Measurements from ENCODE around the gene VPS4B. TPM values are rescaled to one million over a fixed set of nuclear protein-coding genes. Genes with fewer than 3 reads are reported as not detected.

The VPS4B gene
- 57.2 and 119 TPM in 2 replicates for total RNA-seq (ENCODE audit: low replicate concordance)
- long read RNA-seq, transcript VPS4B-201 (11 exons, 3,324 nt): major isoform, 211 of 239 reads
- long read RNA-seq, partial matches to known transcripts: 12 of 239 reads
- long read RNA-seq, other reads (novel, unspliced or antisense): 16 of 239 reads

DNA sequence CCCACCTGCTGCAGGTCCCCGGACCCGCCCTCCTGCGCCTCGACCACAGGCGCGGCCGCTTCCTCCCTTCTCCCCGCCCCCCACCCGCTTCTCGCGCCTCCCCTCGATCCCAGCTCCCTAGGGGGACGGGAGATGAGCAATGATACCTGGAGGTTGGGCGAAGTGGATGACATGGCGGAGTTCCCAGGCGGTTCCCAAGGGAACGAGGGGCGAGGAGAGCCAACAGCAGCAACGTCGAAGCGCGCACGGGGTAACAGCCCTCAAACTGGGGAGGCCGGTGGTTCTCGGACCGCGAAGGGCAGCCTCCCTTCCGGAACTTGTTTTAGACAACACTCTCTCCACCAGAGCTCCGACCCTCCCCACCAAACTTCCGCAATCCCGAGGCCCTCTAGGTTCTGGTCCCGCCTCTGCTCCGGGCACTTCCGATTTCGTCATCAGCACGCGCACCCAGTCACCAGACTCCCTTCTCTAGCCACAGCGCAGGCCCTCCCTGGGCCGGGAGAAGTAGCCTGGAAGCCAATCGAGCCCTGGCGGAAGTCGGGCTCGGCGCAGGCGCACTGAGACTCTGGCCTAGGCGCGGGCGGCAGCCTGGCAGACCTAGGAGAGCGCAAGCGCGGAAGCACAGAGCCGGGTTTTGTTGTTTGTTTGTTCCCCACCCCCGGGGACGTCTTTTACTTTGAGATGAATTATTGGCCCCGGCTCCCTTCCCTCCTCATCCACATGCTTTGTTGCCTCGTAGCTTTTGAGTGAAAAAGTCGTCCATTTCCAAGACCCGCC lies at the start of gene VPS4B:
TSS of gene VPS4B (minus strand) at position 390 of the 777 bp plus-strand sequence. CDS start at position 173, 217 bp downstream.
- peak within 1 kb of the TSS; percentile 100 for H3K4me3 Mint-ChIP-seq
- peaks cover 17% of the 10 kb centered on the region for H3K4me1 Mint-ChIP-seq (ENCODE audit: unreplicated experiment)
- peak; percentile 99 for DNase-seq (ENCODE audit: extremely low spot score, unreplicated experiment)
- peak within 1 kb of the TSS; percentile 97 for H3K27ac Mint-ChIP-seq
- TF ChIP-seq, protein P1, sequence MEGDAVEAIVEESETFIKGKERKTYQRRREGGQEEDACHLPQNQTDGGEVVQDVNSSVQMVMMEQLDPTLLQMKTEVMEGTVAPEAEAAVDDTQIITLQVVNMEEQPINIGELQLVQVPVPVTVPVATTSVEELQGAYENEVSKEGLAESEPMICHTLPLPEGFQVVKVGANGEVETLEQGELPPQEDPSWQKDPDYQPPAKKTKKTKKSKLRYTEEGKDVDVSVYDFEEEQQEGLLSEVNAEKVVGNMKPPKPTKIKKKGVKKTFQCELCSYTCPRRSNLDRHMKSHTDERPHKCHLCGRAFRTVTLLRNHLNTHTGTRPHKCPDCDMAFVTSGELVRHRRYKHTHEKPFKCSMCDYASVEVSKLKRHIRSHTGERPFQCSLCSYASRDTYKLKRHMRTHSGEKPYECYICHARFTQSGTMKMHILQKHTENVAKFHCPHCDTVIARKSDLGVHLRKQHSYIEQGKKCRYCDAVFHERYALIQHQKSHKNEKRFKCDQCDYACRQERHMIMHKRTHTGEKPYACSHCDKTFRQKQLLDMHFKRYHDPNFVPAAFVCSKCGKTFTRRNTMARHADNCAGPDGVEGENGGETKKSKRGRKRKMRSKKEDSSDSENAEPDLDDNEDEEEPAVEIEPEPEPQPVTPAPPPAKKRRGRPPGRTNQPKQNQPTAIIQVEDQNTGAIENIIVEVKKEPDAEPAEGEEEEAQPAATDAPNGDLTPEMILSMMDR (conservative IDR thresholded peaks at IDR 0.05): peak; percentile 44
- H3K9me3 Mint-ChIP-seq: peaks cover 4% of the 10 kb centered on the region
- peaks cover 3% of the 10 kb centered on the region for H3K27me3 Mint-ChIP-seq
- peaks cover 9% of the 10 kb centered on the region for H3K36me3 Mint-ChIP-seq

DNA sequence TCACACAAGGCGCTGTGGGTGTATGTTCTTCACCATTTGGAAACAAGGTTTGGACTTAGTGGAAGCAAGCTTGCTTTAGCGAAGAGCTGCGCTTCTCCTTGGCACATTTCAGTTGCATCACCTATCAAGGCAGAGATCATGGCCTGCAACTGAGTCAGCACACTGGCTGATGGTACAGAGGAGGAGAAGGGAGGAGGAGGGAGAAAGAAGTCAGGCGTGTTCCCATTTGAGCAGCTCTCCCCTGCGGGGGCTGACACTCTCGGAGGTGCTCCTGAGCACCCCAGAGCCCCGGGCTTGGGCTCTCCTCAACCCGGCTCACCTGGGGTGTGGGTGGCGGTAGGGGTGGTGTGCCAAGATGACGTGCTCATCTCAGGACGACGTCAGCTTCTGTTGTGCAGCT lies 48.5 kb upstream of the VPS4B start:
- Mint-ChIP-seq H3K27ac (no peak overlapping the region), H3K36me3 (no peaks in the 10 kb centered on the region), H3K4me1 (ENCODE audit: unreplicated experiment) (no peaks in the 10 kb centered on the region), H3K4me3 (no peak overlapping the region), H3K27me3 (no peaks in the 10 kb centered on the region), H3K9me3 (peaks cover 4% of the 10 kb centered on the region)
- TF ChIP-seq, protein P1 (conservative IDR thresholded peaks at IDR 0.05): no peak
- DNase-seq (ENCODE audit: extremely low spot score, unreplicated experiment): no peak

DNA sequence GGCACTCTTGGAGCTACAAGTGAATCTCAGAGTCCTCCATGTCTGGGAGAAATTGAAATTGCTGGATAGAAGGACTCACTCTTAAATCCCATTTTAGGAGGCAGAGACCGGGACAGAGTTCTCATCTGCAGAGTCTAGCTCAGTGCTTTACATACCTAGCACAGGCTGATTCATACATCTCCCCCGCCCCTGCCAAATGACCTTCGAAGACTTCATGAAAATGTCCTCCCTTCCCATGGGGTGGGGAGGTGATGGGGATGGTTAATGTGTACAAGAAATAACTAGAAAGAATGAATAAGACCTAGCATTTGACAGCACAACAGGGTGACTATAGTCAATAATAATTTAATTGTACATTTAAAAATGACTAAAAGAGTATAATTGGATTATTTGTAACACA lies 46.3 kb upstream of the VPS4B start:
- TF ChIP-seq, protein P1 (conservative IDR thresholded peaks at IDR 0.05): no peak
- Mint-ChIP-seq H3K36me3 (no peaks in the 10 kb centered on the region), H3K9me3 (peaks cover 4% of the 10 kb centered on the region), H3K4me1 (ENCODE audit: unreplicated experiment) (no peaks in the 10 kb centered on the region), H3K27me3 (peaks cover 3% of the 10 kb centered on the region), H3K27ac (no peak overlapping the region), H3K4me3 (no peak overlapping the region)
- no peak for DNase-seq (ENCODE audit: extremely low spot score, unreplicated experiment)

DNA sequence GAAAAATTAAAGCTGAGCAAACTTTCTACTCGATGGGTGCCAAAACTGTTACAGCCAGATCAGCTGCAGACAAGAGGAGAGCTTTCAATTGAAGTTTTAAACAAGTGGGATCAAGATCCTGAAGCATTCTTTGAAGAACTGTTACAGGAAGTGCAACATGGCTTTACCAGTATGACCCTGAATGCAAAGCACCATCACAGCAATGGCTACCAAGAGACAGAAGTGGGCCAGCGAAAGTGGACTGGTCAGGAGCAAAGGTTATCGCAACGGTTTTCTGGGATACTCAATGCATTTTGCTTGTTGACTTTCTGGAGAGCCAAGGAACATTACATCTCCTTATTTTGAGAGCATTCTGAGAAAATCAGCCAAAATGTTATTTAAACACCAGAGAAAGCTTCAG lies 45.4 kb upstream of the VPS4B start:
- Mint-ChIP-seq H3K4me1 (ENCODE audit: unreplicated experiment) (no peaks in the 10 kb centered on the region), H3K9me3 (peaks cover 4% of the 10 kb centered on the region), H3K36me3 (no peaks in the 10 kb centered on the region), H3K4me3 (no peak overlapping the region), H3K27me3 (peaks cover 3% of the 10 kb centered on the region), H3K27ac (no peak overlapping the region)
- TF ChIP-seq, protein P1 (conservative IDR thresholded peaks at IDR 0.05): no peak
- no peak for DNase-seq (ENCODE audit: extremely low spot score, unreplicated experiment)

DNA sequence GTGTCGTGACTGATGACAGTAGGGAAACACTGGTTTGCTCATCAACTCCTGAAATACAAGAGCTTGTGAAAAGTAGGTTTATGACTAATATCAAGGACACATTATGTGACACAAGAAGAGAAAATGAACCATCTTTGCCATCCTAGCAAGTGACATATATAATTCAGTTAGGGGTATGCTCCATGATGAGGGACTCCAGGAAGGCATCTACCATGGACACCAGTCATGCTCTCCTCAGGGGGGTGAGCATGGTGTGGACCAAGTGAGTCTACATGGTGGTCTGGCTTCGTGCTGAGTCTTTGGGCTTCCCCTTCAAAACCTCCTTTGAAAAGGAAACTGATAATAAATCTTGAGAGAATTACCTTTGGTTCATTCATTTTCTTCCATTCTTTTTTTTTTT lies 42.8 kb upstream of the VPS4B start:
- H3K9me3 Mint-ChIP-seq: peaks cover 4% of the 10 kb centered on the region

More for the DNA sequence above, 42.8 kb upstream of the VPS4B start:
- Mint-ChIP-seq H3K27ac (no peak overlapping the region), H3K36me3 (no peaks in the 10 kb centered on the region), H3K27me3 (peaks cover 3% of the 10 kb centered on the region), H3K4me3 (no peak overlapping the region), H3K4me1 (ENCODE audit: unreplicated experiment) (no peaks in the 10 kb centered on the region)
- TF ChIP-seq, protein P1 (conservative IDR thresholded peaks at IDR 0.05): no peak
- no peak for DNase-seq (ENCODE audit: extremely low spot score, unreplicated experiment)

Measured in type B pancreatic cell (in vitro differentiated cells).